WTC11 (cell line): ENCODE data around the gene CDCP1.

Experiments
- CREB1 ChIP-seq: sonication (generic); formaldehyde crosslinking; IDR thresholded peaks from 2 replicates; pipeline ENCODE4 v1.8.0; 2023; ENCODE audit warnings: mild to moderate bottlenecking, missing genetic modification reagents
- CTCF ChIP-seq: fragments of 200-600 bp; IDR thresholded peaks from 2 replicates; pipeline ENCODE4 v1.8.0; 2022; ENCODE audit warnings: antibody characterized with exemption
- MXD4 ChIP-seq: fragments of 250-450 bp; sonication (Bioruptor Pico); IDR thresholded peaks from 2 replicates; pipeline ENCODE4 v1.8.0; 2021; ENCODE audit warnings: mild to moderate bottlenecking, moderate library complexity, borderline replicate concordance
- NR1H2 ChIP-seq: sonication (generic); formaldehyde crosslinking; IDR thresholded peaks from 2 replicates; pipeline ENCODE4 v1.9.0; 2021; ENCODE audit warnings: mild to moderate bottlenecking, moderate library complexity, missing genetic modification reagents
- NR3C1 ChIP-seq: sonication (generic); formaldehyde crosslinking; conservative IDR thresholded peaks from 2 replicates; pipeline ENCODE4 v1.8.1; 2023; ENCODE audit warnings: low read depth, mild to moderate bottlenecking, missing genetic modification reagents
- SMAD3 ChIP-seq: sonication (generic); formaldehyde crosslinking; IDR thresholded peaks from 2 replicates; pipeline ENCODE4 v1.8.0; 2022; ENCODE audit warnings: missing genetic modification reagents, mild to moderate bottlenecking, borderline replicate concordance
- SMAD4 ChIP-seq: sonication (generic); formaldehyde crosslinking; IDR thresholded peaks from 2 replicates; pipeline ENCODE4 v1.8.0; 2022; ENCODE audit warnings: mild to moderate bottlenecking, missing genetic modification reagents
- ZNF263 ChIP-seq: sonication (generic); formaldehyde crosslinking; IDR thresholded peaks from 2 replicates; pipeline ENCODE4 v1.8.1; 2022; ENCODE audit warnings: low read depth, mild to moderate bottlenecking, moderate library complexity, missing genetic modification reagents
- TF ChIP-seq, protein P1 (sequence below): sonication (generic); formaldehyde crosslinking; conservative IDR thresholded peaks from 2 replicates; pipeline ENCODE4 v1.8.1; 2023; ENCODE audit warnings: mild to moderate bottlenecking, low read depth, missing genetic modification reagents, moderate library complexity
- TF ChIP-seq, protein P2 (sequence below): sonication (generic); formaldehyde crosslinking; IDR thresholded peaks from 2 replicates; pipeline ENCODE4 v1.8.0; 2022; ENCODE audit warnings: mild to moderate bottlenecking, missing genetic modification reagents
- TF ChIP-seq, protein P3 (sequence below): sonication (generic); formaldehyde crosslinking; IDR thresholded peaks from 2 replicates; pipeline ENCODE4 v1.8.0; 2023; ENCODE audit warnings: missing genetic modification reagents

GRCh38 chr3:45186871-45187270 lies 40.7 kb upstream of the CDCP1 start:
- TF ChIP-seq CTCF: no peak
- no peak for TF ChIP-seq NR3C1 (CRISPR knock-in tag)
- TF ChIP-seq, protein P1, sequence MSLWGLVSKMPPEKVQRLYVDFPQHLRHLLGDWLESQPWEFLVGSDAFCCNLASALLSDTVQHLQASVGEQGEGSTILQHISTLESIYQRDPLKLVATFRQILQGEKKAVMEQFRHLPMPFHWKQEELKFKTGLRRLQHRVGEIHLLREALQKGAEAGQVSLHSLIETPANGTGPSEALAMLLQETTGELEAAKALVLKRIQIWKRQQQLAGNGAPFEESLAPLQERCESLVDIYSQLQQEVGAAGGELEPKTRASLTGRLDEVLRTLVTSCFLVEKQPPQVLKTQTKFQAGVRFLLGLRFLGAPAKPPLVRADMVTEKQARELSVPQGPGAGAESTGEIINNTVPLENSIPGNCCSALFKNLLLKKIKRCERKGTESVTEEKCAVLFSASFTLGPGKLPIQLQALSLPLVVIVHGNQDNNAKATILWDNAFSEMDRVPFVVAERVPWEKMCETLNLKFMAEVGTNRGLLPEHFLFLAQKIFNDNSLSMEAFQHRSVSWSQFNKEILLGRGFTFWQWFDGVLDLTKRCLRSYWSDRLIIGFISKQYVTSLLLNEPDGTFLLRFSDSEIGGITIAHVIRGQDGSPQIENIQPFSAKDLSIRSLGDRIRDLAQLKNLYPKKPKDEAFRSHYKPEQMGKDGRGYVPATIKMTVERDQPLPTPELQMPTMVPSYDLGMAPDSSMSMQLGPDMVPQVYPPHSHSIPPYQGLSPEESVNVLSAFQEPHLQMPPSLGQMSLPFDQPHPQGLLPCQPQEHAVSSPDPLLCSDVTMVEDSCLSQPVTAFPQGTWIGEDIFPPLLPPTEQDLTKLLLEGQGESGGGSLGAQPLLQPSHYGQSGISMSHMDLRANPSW: no peak
- TF ChIP-seq, protein P2, sequence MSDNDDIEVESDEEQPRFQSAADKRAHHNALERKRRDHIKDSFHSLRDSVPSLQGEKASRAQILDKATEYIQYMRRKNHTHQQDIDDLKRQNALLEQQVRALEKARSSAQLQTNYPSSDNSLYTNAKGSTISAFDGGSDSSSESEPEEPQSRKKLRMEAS (CRISPR knock-in tag): no peak
- TF ChIP-seq, protein P3, sequence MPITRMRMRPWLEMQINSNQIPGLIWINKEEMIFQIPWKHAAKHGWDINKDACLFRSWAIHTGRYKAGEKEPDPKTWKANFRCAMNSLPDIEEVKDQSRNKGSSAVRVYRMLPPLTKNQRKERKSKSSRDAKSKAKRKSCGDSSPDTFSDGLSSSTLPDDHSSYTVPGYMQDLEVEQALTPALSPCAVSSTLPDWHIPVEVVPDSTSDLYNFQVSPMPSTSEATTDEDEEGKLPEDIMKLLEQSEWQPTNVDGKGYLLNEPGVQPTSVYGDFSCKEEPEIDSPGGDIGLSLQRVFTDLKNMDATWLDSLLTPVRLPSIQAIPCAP (CRISPR knock-in tag): no peak
- TF ChIP-seq SMAD3 (CRISPR knock-in tag): no peak
- TF ChIP-seq NR1H2 (CRISPR knock-in tag): no peak
- TF ChIP-seq CREB1 (CRISPR knock-in tag): no peak
- no peak for TF ChIP-seq ZNF263 (CRISPR knock-in tag)
- TF ChIP-seq SMAD4: no peak
- no peak for TF ChIP-seq MXD4 (CRISPR knock-in tag)
